Activated CD8-positive, alpha-beta memory T cell treated with anti-CD3 and anti-CD28 coated beads for 36 hours (primary cell): ENCODE measurements around the gene ADGRG6. TPM values are rescaled to one million over a fixed set of nuclear protein-coding genes. Genes with fewer than 3 reads are reported as not detected.
"Not testable (repeated sequence)": the region's sequence is repeated elsewhere in the genome, so short reads cannot be mapped to it uniquely, and the experiment has no call there.

Experiments
- CTCF ChIA-PET: fragments of 350-600 bp; sonication (Branson Sonifier 250); formaldehyde crosslinking; loops from one replicate; lab custom pipeline; 2021; ENCODE audit warnings: antibody characterized with exemption; lab: Charles Lee
- POLR2A ChIA-PET: fragments of 350-600 bp; sonication (Branson Sonifier 250); formaldehyde crosslinking; loops from one replicate; lab custom pipeline; 2021; ENCODE audit warnings: antibody characterized with exemption; lab: Charles Lee
- total RNA-seq, 2 experiments: library from RNA; stranded (reverse); gene quantifications; one replicate each; pipeline ENCODE4 v1.2.3, GENCODE V29; 2021

ADGRG6 gene
- total RNA-seq, 2 experiments from 2014 or later = 0.67 to 0.73 TPM

- ChIA-PET POLR2A (no interaction called here), CTCF (no interaction called here)
These were observed 117.3 kb downstream of the ADGRG6 start for GRCh38 chr6:142419071-142419470.

- CTCF ChIA-PET = no interaction called here
- POLR2A ChIA-PET = no interaction called here
These were observed 119.0 kb downstream of the ADGRG6 start for GRCh38 chr6:142420802-142421201.

GRCh38 chr6:142421285-142422117 lies 119.7 kb downstream of the ADGRG6 start:
- CTCF ChIA-PET = no interaction called here
- POLR2A ChIA-PET = no interaction called here

GRCh38 chr6:142426444-142427132 lies 124.8 kb downstream of the ADGRG6 start:
- CTCF ChIA-PET, POLR2A ChIA-PET: not testable (repeated sequence)

GRCh38 chr6:142428468-142428867 lies 126.7 kb downstream of the ADGRG6 start:
- POLR2A ChIA-PET, CTCF ChIA-PET: not testable (repeated sequence)

GRCh38 chr6:142429195-142429594 lies 127.4 kb downstream of the ADGRG6 start:
- POLR2A ChIA-PET = no interaction called here

GRCh38 chr6:142433419-142433818 lies 131.6 kb downstream of the ADGRG6 start:
- ChIA-PET POLR2A (interaction anchor here (0.6 kb wide), 1 partner anchor 1356 kb away, joined by 4 read pairs; no protein-coding TSS in a partner anchor), CTCF (no interaction called here)

More at GRCh38 chr6:142429195-142429594, 127.4 kb downstream of the ADGRG6 start:
- CTCF ChIA-PET = no interaction called here

GRCh38 chr6:142438898-142439297 lies 137.1 kb downstream of the ADGRG6 start:
- ChIA-PET POLR2A (no interaction called here), CTCF (no interaction called here)

GRCh38 chr6:142440600-142441293 lies 138.9 kb downstream of the ADGRG6 start:
- POLR2A ChIA-PET = no interaction called here
- CTCF ChIA-PET = no interaction called here

- POLR2A ChIA-PET = no interaction called here
These were observed 139.9 kb downstream of the ADGRG6 start for GRCh38 chr6:142441716-142442115.

GRCh38 chr6:142443102-142443501 lies 141.3 kb downstream of the ADGRG6 start:
- ChIA-PET POLR2A (no interaction called here), CTCF (no interaction called here)

More at GRCh38 chr6:142441716-142442115, 139.9 kb downstream of the ADGRG6 start:
- CTCF ChIA-PET = no interaction called here

GRCh38 chr6:142443532-142443931 lies 141.7 kb downstream of the ADGRG6 start:
- ChIA-PET CTCF (no interaction called here), POLR2A (no interaction called here)

GRCh38 chr6:142444376-142444775 lies 142.6 kb downstream of the ADGRG6 start:
- CTCF ChIA-PET = interaction anchor here (1.3 kb wide), 1 partner anchor 13 kb away, joined by 3 read pairs; no protein-coding TSS in a partner anchor
- POLR2A ChIA-PET = no interaction called here

- CTCF ChIA-PET = interaction anchor here (1.3 kb wide), 1 partner anchor 14 kb away, joined by 3 read pairs; no protein-coding TSS in a partner anchor
- POLR2A ChIA-PET = no interaction called here
These were observed 143.1 kb downstream of the ADGRG6 start for GRCh38 chr6:142444881-142445301.

- ChIA-PET POLR2A (no interaction called here), CTCF (no interaction called here)
These were observed 144.4 kb downstream of the ADGRG6 start for GRCh38 chr6:142446168-142446567.

GRCh38 chr6:142446576-142446975 lies 144.8 kb downstream of the ADGRG6 start:
- POLR2A ChIA-PET = no interaction called here

GRCh38 chr6:142448091-142448729 lies 146.4 kb downstream of the ADGRG6 start:
- CTCF ChIA-PET = no interaction called here
- POLR2A ChIA-PET = no interaction called here

More at GRCh38 chr6:142446576-142446975, 144.8 kb downstream of the ADGRG6 start:
- CTCF ChIA-PET = no interaction called here

- POLR2A ChIA-PET, CTCF ChIA-PET: not testable (repeated sequence)
These were observed 149.0 kb downstream of the ADGRG6 start for GRCh38 chr6:142450856-142451255.

GRCh38 chr6:142452993-142453392 lies 151.2 kb downstream of the ADGRG6 start:
- CTCF ChIA-PET = no interaction called here
- POLR2A ChIA-PET = no interaction called here
